Measurements from ENCODE around the gene USH2A.

DNA sequence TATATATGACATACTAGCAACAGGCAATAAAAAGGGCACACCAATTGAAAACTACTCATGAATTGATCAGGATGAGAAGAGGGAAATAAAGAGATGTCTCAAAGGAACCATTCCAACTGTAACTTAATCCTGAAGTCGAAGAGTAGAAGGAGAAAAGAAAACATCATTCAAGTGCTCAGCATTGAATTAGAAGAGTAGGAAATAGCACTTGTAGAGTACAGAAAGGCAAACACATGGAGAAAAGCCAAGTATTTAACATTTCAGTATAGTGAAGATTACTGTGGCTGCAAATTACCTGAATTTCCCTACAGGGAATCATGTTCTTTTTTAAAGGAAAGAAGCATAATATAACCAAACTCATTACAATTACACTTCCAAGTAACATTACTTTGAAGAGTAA lies 651.1 kb downstream of the USH2A start:
- TF ChIP-seq POLR2A (IDR thresholded peaks at IDR 0.05) (no peak), EP300 (IDR thresholded peaks at IDR 0.05) (no peak)
- TF ChIP-seq, protein P1, sequence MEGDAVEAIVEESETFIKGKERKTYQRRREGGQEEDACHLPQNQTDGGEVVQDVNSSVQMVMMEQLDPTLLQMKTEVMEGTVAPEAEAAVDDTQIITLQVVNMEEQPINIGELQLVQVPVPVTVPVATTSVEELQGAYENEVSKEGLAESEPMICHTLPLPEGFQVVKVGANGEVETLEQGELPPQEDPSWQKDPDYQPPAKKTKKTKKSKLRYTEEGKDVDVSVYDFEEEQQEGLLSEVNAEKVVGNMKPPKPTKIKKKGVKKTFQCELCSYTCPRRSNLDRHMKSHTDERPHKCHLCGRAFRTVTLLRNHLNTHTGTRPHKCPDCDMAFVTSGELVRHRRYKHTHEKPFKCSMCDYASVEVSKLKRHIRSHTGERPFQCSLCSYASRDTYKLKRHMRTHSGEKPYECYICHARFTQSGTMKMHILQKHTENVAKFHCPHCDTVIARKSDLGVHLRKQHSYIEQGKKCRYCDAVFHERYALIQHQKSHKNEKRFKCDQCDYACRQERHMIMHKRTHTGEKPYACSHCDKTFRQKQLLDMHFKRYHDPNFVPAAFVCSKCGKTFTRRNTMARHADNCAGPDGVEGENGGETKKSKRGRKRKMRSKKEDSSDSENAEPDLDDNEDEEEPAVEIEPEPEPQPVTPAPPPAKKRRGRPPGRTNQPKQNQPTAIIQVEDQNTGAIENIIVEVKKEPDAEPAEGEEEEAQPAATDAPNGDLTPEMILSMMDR (IDR thresholded peaks at IDR 0.05): no peak

Data from tibial nerve (tissue), 4 donors.